SK-N-SH (cell line): Measurements from ENCODE around the gene SMG1. TPM values are rescaled to one million over a fixed set of nuclear protein-coding genes. Genes with fewer than 3 reads are reported as not detected.
A peak's percentile ranks its signal among the peaks of the same experiment; 100 is the strongest.

ENCODE experiments used
- CTCF ChIA-PET: fragments of 300-600, 350-600 bp; formaldehyde crosslinking; extraction: SDS; loops from one replicate; lab custom pipeline; 2021; lab: Yijun Ruan, JAX
- POLR2A ChIA-PET: fragments of 350-600 bp; sonication (Branson Sonifier 250); formaldehyde crosslinking; extraction: SDS; loops from one replicate; lab custom pipeline; 2020; ENCODE audit warnings: antibody characterized with exemption, inconsistent platforms; lab: Yijun Ruan, JAX
- DNase-seq: peaks from one replicate; pipeline ENCODE4 v3.0.0; 2012
- H2AFZ ChIP-seq: fragments of 200-600 bp; sonication (generic); 2 replicates; pipeline ENCODE4 v1.8.1; 2016; ENCODE audit warnings: antibody characterized with exemption, mild to moderate bottlenecking, low read depth
- H3F3A ChIP-seq: fragments of 200-600 bp; sonication (generic); replicated peaks from 2 replicates; pipeline ENCODE3; 2016; ENCODE audit warnings: antibody characterized with exemption, mild to moderate bottlenecking; ENCODE audit not compliant: insufficient read depth
- H3K27ac ChIP-seq, 2 experiments: fragments of 200-500 bp in 1 of 2; fragments of 200-600 bp in 1 of 2; sonication (Bioruptor generic) in 1 of 2; sonication (generic), shearing (Covaris generic) in 1 of 2; 2 replicates each; pipeline versions ENCODE4 v1.5.1 to v1.6.1; 2014 to 2016; ENCODE audit warnings: low read depth in 2 of 2, inconsistent platforms in 1 of 2, low read length in 1 of 2, mild to moderate bottlenecking in 1 of 2, mixed read lengths in 1 of 2
- H3K27me3 ChIP-seq: fragments of 200-600 bp; sonication (generic), shearing (Covaris generic); 2 replicates; pipeline ENCODE4 v1.6.1; 2016; ENCODE audit warnings: mixed run types; ENCODE audit not compliant: insufficient read depth
- H3K36me3 ChIP-seq, 2 experiments: fragments of 200-500 bp in 1 of 2; fragments of 200-600 bp in 1 of 2; sonication (Bioruptor generic) in 1 of 2; sonication (generic) in 1 of 2; replicated peaks in 1 of 2; 2 replicates each; pipeline versions ENCODE3 to v1.5.1; 2014 to 2016; ENCODE audit warnings: low read length in 1 of 2, mild to moderate bottlenecking in 1 of 2; ENCODE audit not compliant: insufficient read depth in 2 of 2, control insufficient read depth in 1 of 2
- H3K4me1 ChIP-seq, 2 experiments: fragments of 200-500 bp in 1 of 2; fragments of 200-600 bp in 1 of 2; sonication (Bioruptor generic) in 1 of 2; sonication (generic), shearing (Covaris generic) in 1 of 2; 2 replicates each; pipeline versions ENCODE4 v1.5.1 to v1.6.1; 2014 to 2016; ENCODE audit warnings: low read depth in 1 of 2, low read length in 1 of 2, mixed run types in 1 of 2; ENCODE audit not compliant: insufficient read depth in 2 of 2, control insufficient read depth in 1 of 2
- H3K4me2 ChIP-seq: fragments of 200-600 bp; sonication (generic), shearing (Covaris generic); 2 replicates; pipeline ENCODE4 v1.6.1; 2017; ENCODE audit warnings: mixed run types
- H3K4me3 ChIP-seq, 2 experiments: fragments of 200-500 bp in 1 of 2; fragments of 200-600 bp in 1 of 2; sonication (Bioruptor generic) in 1 of 2; sonication (generic), shearing (Covaris generic) in 1 of 2; 2 replicates each; pipeline versions ENCODE4 v1.5.1 to v1.8.1; 2014 to 2016; ENCODE audit warnings: low read depth in 2 of 2, inconsistent platforms in 1 of 2, low read length in 1 of 2, mild to moderate bottlenecking in 1 of 2, mixed read lengths in 1 of 2, moderate library complexity in 1 of 2
- H3K79me2 ChIP-seq: fragments of 200-600 bp; sonication (generic); 2 replicates; pipeline ENCODE4 v1.8.1; 2017; ENCODE audit warnings: mild to moderate bottlenecking; ENCODE audit not compliant: insufficient read depth
- H3K9ac ChIP-seq: fragments of 200-600 bp; sonication (generic); 2 replicates; pipeline ENCODE4 v1.6.1; 2017; ENCODE audit warnings: mixed run types
- H3K9me2 ChIP-seq: fragments of 200-600 bp; sonication (generic); 2 replicates; pipeline ENCODE4 v1.6.1; 2017; ENCODE audit warnings: mixed run types
- H3K9me3 ChIP-seq: fragments of 200-600 bp; sonication (generic); 2 replicates; pipeline ENCODE4 v1.6.1; 2017; ENCODE audit warnings: mixed run types, mild to moderate bottlenecking, moderate library complexity
- H4K20me1 ChIP-seq: fragments of 200-600 bp; sonication (generic); 2 replicates; pipeline ENCODE4 v1.6.1; 2017; ENCODE audit warnings: mild to moderate bottlenecking, mixed run types; ENCODE audit not compliant: insufficient read depth
- CTCF ChIP-seq: fragments of 200-600 bp; sonication (generic); IDR thresholded peaks from 2 replicates; pipeline ENCODE4 v1.6.1; 2017; ENCODE audit warnings: antibody characterized with exemption, mild to moderate bottlenecking, moderate library complexity
- ELF1 ChIP-seq: IDR thresholded peaks from 2 replicates; pipeline ENCODE4 v1.4.0; 2012
- FOSL2 ChIP-seq: IDR thresholded peaks from 2 replicates; pipeline ENCODE4 v1.4.0; 2012; ENCODE audit warnings: low read depth, mild to moderate bottlenecking, moderate library complexity, borderline replicate concordance
- FOXJ3 ChIP-seq: sonication (generic); formaldehyde crosslinking; IDR thresholded peaks from 2 replicates; pipeline ENCODE4 v1.5.1; 2020; ENCODE audit warnings: mild to moderate bottlenecking, missing genetic modification reagents
- FOXM1 ChIP-seq: IDR thresholded peaks from 2 replicates; pipeline ENCODE4 v1.4.0; 2012; ENCODE audit warnings: low read depth, mild to moderate bottlenecking
- PBX3 ChIP-seq: IDR thresholded peaks from 2 replicates; pipeline ENCODE4; 2012
- RXRA ChIP-seq: IDR thresholded peaks from 2 replicates; pipeline ENCODE4 v1.4.0; 2012; ENCODE audit warnings: low read depth, mild to moderate bottlenecking, borderline replicate concordance
- SMC3 ChIP-seq: IDR thresholded peaks from 2 replicates; pipeline ENCODE4 v1.6.1; 2012; ENCODE audit warnings: low read depth, low read length, improper control_type of control experiment
- TCF12 ChIP-seq: IDR thresholded peaks from 2 replicates; pipeline ENCODE4 v1.4.0; 2012
- TEAD4 ChIP-seq: IDR thresholded peaks from 2 replicates; pipeline ENCODE4 v1.4.0; 2012; ENCODE audit warnings: mild to moderate bottlenecking, borderline replicate concordance; ENCODE audit not compliant: insufficient read depth
- WGBS: methylation state at CpG from one replicate; pipeline ENCODE4 v1.1.6; 2017; ENCODE audit warnings: low lambda C conversion rate; 5-methylcytosine and 5-hydroxymethylcytosine counted together
- polyA plus RNA-seq, 3 experiments: library from polyadenylated mRNA; depleted of rRNA; stranded (reverse); fragments of >200 nt; gene quantifications; 2 replicates each; pipeline ENCODE4 v1.2.3, GENCODE V29; 2012

Gene SMG1
- polyA plus RNA-seq, 1 of the 3 experiments (the other 2 are of a cell fraction) = 11.2 TPM

GRCh38 chr16:18800293-18800692 lies 125.9 kb downstream of the SMG1 start:
- Histone ChIP-seq H3K9ac (peak overlapping the region; percentile 96), H2AFZ (no peak overlapping the region), H3K9me2 (no peaks in the 10 kb centered on the region), H3K36me3 (peaks cover 23 to 25% of the 10 kb centered on the region in 2 experiments), H3K27me3 (no peaks in the 10 kb centered on the region), H3K9me3 (no peaks in the 10 kb centered on the region), H3K27ac (peak overlapping the region; percentile 40 to 86), H3K4me3 (peak overlapping the region; percentile 97 to 98)
- POLR2A ChIA-PET = interaction anchor here (1.6 to 4.9 kb wide), 3 partner anchors 8 to 15 kb away, joined by 3 to 56 read pairs (median 9); partner anchors contain the start of gene RPS15A
- WGBS = 14% methylated on average over 8 of the region's 8 CpGs
- TF ChIP-seq FOXJ3 (CRISPR knock-in tag) (no peak), ELF1 (no peak), FOXM1 (no peak), RXRA (no peak), FOSL2 (no peak), CTCF (no peak), TEAD4 (no peak), SMC3 (no peak), PBX3 (no peak)
- TF ChIP-seq, all 33 proteins: peak for 0
- CTCF ChIA-PET = interaction anchor here (1.0 to 1.2 kb wide), 3 partner anchors 10 to 44 kb away, joined by 3 to 5 read pairs (median 3); partner anchors contain the start of gene RPS15A
- H4K20me1 ChIP-seq = peaks cover 38% of the 10 kb centered on the region
- H3K4me2 ChIP-seq = peak overlapping the region; percentile 72
- H3K79me2 ChIP-seq = peaks cover 75% of the 10 kb centered on the region
- peaks cover 11 to 38% of the 10 kb centered on the region in 2 experiments; a peak in 3 of 4 replicates for H3K4me1 ChIP-seq
- peaks cover 26% of the 10 kb centered on the region for H3F3A ChIP-seq
- no peak for DNase-seq

- Histone ChIP-seq H3K36me3 (peaks cover 29 to 33% of the 10 kb centered on the region in 2 experiments), H3K4me1 (peaks cover 11 to 31% of the 10 kb centered on the region in 2 experiments; a peak in 3 of 4 replicates), H3F3A (peaks cover 33% of the 10 kb centered on the region), H3K9me3 (no peaks in the 10 kb centered on the region), H3K4me3 (peak overlapping the region; percentile 97 to 98), H3K79me2 (peaks cover 78% of the 10 kb centered on the region), H3K9ac (peak overlapping the region; percentile 96; the same call in 1 of the 2 replicates), H3K9me2 (no peaks in the 10 kb centered on the region), H3K4me2 (peak overlapping the region; percentile 72), H3K27me3 (no peaks in the 10 kb centered on the region), H3K27ac (no peak overlapping the region), H2AFZ (no peak overlapping the region), H4K20me1 (peaks cover 38% of the 10 kb centered on the region)
- ChIA-PET CTCF (no interaction called here), POLR2A (interaction anchor here (4.9 kb wide), 1 partner anchor 10 kb away, joined by 56 read pairs; the partner anchor contains the start of gene RPS15A)
- 73% methylated on average over 3 of the region's 3 CpGs for WGBS
- no peak for DNase-seq
- TF ChIP-seq TCF12 = no peak
Measured at GRCh38 chr16:18799500-18799899, 126.7 kb downstream of the SMG1 start.
